NCI-H2196 treated with DMSO at 0.1 percent for 48 hours (cell line): ENCODE data around the gene PDE4DIP.
"Not testable (repeated sequence)": the region's sequence is repeated elsewhere in the genome, so short reads cannot be mapped to it uniquely, and the experiment has no call there.

Experiments
- DNase-seq: peaks from one replicate; lab custom pipeline; 2025; ENCODE audit not compliant: unreplicated experiment; lab: John Stamatoyannopoulos, UW

The PDE4DIP gene

DNA sequence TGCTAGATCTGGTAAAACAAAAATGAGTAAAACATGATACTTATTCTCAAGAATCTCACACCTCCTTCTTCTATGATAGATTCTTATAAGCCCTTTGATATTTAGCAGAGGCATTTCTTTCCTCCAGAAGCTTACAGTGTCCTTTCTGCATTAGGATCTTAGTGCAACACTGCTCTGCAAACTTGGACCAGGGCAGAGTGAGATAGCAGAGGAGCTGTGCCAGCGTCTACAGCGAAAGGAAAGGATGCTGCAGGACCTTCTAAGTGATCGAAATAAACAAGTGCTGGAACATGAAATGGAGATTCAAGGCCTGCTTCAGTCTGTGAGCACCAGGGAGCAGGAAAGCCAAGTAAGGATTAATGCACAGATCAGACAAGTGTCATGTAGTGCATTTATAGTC lies 124.5 kb downstream of the PDE4DIP start:
- DNase-seq, result not testable (repeated sequence)

DNA sequence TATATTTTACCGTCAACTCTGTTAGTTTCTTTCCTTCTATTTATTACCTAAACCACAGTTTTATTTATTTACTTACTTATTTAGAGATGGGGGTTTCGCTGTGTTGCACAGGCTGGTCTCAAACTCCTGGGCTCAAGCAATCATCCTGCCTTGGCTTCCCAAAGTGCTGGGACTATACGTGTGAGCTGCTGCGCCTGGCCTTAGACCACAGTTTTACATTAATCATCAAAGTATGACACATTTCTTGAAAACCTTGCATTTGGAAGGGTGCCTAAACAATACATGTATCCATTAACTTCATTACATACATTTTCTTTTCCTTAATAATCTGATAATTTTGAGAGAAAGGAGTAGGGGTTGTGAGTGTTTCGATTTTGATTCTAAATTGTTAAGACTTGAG lies 124.9 kb downstream of the PDE4DIP start:
- DNase-seq, result not testable (repeated sequence)

DNA sequence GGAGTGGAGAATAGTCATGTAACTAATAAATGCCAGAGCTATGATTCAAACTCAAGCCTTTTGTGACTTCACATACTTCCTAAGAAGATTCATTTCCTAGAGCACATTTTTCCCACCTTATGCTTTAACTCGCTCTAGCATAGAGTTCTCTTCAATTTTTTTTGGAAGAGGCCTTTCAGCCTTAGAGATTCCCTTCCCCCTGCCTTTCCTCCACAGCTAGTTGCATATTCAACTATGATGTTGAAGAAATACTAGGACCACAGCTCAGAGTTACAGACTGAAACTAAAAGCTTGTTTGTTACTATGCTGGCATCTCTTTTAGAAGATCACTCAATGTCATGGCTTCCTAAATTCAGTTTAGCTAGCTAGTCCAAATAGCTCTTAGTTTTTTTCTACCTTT lies 131.2 kb downstream of the PDE4DIP start:
- DNase-seq, result not testable (repeated sequence)

DNA sequence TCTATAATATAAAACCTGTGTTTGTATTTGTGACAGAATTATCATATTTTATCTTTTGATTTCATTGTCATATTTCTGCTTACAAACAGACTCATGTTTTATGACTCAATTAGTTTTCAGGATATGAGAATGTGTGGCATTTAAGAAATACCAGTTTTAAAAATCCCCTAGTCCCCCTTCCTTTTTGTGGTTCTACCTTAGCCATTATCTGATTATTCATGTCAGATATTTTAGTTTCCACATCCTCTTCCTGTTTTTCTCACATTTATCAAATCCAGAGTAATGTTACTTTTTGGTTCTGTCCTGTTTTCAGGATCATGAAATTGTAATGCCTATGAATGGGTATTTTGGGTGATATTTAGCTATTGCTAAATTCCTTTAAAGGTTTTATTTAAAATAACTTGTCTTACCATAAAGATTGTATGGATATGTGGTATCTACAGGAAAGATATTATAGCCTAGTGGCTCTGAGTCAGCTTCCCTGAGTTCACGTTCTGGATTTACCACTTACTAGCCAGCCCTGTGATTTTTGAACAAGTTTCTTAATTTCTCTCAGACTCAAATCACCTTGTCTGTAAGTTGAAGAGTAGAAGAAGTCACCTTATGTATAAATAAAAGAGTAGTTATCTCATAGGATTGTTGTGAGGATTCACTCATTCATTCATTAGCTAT lies 131.8 kb downstream of the PDE4DIP start:
- not testable (repeated sequence) for DNase-seq

DNA sequence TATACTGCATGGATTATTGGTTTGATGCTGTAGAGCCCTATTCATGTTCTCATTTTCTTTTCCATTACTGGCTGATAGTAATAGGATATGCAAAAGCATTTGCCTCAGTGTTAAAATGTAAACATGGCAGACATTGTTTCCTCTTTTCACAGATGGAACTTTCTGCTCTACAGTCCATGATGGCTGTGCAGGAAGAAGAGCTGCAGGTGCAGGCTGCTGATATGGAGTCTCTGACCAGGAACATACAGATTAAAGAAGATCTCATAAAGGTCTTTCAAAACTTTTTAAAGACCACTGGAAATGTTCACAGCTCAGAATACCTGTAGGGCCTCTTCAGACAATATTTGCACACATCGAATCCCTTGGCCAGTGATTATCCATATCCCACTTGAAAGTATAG lies 133.6 kb downstream of the PDE4DIP start:
- not testable (repeated sequence) for DNase-seq

DNA sequence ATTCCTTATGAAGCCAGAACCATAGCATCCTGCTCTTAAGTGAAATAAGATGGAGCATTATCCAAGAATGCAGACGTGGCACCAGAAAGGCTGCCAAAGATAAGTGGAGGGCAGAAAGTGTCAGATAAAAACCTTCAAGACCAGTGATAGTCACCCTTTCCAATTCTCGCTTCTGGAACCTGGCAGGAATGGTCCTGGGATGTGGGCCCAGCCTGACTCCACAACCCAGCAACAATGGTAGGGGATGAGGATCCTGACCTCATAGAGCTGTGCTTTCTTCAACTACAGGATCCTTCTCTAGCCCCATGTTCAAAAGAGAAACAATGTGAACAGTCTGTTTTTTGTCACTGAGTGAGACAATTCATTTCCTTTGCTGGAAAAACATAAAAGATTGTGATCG lies 145.2 kb downstream of the PDE4DIP start:
- DNase-seq, result not testable (repeated sequence)

DNA sequence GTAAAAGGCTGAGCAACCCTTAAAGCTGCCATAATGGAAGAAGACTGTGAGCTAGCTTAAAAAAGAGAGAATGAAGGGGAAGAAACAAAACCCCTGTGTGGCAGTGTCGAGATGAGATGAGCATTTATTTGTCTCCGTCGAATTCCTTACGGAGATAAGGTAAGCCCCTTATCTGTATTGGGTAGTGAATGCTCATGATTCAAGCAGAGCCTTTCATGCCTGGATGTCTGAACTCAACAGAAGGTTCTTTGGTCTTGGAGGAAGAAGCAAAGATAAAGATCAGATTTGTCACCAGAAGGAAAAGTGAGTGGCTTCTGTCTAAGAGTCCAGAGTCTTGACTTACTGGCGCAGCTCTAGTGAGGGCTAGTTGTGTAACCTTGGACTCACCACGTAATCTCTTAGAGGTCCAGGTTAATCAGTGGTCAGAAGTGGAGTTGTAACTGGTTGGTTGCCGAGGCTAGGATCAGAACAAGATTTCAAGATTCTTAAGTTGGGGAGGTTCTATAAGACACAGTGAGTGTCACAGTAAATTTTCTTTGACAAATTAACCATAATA lies 146.1 kb downstream of the PDE4DIP start:
- not testable (repeated sequence) for DNase-seq

DNA sequence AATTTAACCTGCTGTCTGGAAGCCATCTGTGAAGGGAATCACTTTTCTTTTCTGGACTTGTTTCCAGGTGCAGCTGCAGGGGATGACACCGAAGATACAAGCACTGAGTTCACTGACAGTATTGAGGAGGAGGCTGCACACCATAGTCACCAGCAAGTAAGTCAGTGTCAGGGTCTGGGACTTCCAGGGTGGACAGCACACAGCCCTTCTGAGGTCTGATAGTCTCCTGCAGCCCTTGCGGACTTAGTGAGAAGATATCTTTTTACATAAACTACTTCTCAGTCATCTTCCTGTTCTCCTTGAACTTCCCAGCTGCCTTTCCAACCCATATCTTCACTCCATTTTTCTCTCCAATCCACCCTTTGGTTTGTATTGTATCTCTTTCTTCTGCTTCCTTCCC lies 147.6 kb downstream of the PDE4DIP start:
- not testable (repeated sequence) for DNase-seq

DNA sequence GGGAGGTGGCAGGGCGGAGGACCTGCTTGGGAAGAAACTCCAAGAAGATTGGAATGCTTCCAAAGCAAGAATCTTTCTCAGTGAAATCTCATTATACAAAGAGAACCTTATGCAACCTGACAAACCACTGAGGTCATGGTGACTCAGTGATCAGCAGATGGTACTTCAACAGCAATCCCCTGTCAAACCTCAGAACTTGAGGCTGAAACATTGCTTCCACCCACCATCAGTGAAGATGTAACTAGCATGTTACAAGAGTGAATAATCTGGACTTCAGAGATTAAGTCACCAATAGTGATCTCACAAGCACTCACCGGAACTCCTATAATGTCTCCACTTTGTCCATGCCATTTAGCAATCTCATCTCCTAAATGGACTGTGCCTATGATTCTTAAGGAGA lies 148.1 kb downstream of the PDE4DIP start:
- DNase-seq, result not testable (repeated sequence)

DNA sequence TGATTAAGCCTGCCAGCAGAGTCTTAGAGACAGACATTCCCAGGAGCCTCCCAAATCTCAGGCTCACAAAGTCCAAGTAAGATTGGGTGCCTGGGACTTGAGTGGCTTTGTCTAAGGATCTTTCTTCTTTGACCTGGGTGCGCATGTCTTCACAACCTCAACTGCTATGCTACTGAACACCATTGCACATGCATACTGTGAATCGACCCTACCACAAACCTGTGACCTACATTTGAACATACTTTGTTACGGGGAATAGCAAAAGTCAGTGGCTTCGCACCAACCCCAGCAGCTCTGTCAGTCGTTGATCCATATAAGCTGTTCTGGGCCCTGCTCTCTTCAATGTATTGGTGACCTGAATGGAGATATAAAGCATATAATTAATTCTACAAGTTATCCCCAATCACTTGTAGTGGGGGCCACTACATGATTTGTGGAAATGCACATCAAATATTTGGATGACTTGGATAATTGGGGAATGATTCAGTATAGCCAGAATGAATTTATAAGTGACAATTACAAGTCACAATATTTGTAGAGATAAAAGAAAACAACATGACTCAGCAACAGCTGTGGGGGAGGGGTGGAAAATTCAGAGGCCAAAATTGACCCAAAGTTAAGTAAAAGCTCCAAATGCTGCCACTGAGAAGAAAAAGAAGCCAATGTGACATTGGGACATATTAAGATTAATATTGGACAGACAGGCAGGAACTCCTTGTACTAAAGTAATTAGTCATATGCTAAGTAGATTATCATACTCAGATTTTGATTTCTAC lies 152.4 kb downstream of the PDE4DIP start:
- DNase-seq, result not testable (repeated sequence)

DNA sequence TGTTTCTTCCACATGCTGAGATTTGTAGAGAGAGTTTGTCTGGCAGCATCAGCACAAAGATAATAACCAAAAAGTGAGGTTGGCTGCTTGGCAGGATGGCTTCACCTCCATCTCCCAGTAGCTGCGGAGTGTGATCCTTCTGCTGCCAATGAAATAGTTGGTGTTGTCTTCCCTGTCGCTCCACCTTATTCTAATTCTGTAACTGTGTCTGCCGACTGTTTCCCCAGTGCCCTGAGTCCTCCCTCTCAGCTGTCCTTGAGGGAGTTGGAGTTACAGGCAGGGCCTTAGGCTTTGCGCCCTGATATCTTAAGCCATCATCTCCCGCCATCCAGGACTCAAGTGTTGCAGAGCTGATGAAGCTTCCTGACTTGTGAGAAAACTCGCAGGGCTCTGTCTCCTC lies 153.2 kb downstream of the PDE4DIP start:
- not testable (repeated sequence) for DNase-seq

DNA sequence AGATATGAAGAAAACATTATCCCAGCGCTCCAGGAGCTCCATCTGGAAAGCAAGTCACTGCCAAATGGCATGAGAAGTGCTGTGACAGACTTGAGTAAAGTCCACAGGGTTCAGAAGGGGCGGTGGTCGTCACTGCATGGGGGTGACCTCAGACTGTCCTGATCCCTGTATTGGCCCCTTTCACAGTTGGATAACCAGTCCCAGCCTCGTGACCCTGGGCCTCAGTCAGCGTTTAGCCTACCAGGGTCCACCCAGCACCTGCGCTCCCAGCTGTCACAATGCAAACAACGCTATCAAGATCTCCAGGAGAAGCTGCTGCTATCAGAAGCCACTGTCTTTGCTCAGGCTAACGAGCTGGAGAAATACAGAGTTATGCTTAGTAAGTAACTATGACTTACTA lies 158.4 kb downstream of the PDE4DIP start:
- not testable (repeated sequence) for DNase-seq

DNA sequence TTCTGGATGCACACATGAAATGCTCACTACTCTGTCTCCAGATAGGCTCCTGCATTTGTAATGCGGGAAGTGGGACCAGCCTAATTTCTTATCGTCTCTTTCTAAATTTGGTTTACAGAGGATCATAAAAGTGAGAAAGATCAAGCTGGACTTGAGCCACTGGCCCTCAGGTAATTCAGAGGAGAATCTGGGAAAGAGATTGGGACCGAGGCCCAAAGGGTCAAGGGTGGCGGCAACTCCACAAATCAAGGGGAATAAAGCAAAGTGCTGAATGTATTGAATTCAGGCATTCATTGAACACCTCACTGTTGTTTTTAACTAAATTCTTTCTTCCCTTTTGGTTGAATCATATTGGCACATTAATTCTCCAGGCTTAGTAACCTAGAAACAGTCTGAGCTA lies 164.1 kb downstream of the PDE4DIP start:
- DNase-seq, result not testable (repeated sequence)

DNA sequence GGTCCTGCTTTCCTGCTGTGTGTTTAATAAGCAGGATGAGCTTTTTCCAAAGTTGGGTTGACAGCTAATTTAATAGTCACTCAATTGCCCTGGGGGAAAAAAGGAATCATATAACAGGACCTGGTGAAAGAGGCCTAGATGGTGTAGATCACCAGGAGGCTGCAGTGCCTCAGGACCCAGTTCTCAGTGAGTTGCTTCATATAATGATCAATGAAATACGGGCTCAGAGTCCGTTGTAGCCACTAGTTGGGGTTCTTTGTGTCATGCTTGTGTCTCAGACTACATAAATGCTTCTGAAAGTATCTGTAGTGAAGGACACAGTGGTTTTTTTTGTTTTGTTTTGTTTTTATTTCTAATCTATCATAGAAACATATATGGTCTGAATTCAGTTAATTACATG lies 164.5 kb downstream of the PDE4DIP start:
- not testable (repeated sequence) for DNase-seq

DNA sequence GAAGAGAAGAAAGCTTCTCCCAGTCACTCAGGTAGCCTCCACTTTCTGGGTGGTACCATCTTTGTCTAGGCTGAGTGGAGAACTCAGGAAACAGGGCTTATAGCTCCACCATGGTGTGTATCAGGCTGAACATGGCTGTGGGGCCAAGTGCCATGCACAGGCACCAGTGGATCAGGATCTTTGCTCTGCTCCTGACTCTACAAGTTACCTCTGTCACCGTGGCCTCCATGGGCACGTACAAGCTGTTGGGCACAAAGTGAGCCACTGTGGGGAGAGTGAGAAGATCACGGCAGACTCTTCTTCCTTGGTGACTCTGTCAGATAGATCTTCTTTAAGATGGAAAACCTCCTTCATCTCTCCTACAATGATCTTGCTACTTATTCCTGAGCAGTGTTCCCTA lies 165.5 kb downstream of the PDE4DIP start:
- not testable (repeated sequence) for DNase-seq

DNA sequence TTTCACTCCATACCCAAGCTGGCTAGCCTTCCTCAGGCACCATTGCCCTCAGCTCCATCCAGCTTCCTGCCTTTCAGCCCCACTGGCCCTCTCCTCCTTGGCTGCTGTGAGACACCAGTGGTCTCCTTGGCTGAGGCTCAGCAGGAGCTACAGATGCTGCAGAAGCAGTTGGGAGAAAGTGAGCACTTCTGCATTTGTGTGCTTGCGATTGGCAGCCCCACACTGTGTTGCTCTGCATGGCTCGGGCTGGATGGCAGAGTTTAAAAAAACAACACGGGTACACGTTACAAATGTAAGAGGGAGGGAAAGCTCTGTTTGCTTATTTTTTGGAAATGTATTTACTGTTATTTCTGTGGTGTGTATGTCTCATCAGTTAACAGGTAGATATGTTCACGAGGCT lies 168.4 kb downstream of the PDE4DIP start:
- not testable (repeated sequence) for DNase-seq

DNA sequence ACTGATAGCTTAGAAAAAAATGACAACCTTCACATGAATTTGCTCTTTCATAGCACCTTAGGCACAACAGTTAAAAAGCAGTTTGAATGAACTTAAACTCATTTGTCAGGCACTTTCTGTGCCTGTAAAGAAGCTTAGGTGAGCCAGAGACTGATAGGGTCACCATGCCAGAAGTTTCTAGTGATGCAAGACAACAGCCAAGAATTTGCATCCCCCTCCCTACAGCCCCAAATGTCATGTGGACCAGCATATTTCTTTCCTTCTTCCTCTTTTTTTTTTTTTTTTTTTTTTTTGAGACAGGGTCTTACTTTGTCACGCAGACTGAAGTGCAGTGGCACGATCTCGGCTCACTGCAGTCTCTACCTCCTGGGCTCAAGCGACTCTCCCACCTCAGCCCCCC lies 169.3 kb downstream of the PDE4DIP start:
- DNase-seq, result not testable (repeated sequence)

DNA sequence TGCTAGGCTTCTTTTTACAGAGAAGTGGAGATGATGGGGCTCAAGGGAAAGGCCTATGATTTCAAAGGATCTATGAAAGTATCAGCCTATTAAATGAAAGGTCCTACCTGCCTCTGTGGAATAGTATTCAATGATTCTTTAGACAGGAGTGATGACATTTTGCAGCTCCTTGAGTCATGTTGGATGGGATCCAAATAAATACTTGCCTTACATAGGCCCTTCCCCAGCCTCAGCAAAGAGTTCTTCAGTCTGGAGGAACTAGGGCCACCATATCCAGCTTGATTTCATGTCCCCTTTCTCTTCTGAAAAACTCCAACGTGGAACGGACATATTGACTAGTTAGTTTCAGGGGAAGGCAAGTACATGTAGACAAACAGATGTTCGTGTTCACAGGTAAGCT lies 171.3 kb downstream of the PDE4DIP start:
- not testable (repeated sequence) for DNase-seq

DNA sequence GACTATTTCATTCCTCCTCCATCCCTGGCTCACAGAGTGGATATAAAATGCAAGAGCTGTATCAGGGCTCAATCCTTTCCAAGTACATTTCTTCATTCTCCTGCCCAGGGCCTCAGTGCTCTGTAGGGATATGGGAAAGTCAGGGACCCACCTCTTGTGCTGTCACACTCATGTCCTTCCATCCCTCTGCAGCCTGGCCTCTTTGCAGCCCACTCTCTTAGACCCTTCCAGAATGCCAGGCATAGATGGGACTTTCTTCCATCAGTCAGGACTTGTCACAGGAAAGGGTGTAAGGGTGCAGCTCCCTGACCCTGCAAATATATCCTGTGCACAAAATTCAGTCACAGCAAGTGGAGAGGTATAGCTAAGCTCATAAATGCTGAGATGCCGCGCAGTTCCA lies 172.4 kb downstream of the PDE4DIP start:
- not testable (repeated sequence) for DNase-seq

DNA sequence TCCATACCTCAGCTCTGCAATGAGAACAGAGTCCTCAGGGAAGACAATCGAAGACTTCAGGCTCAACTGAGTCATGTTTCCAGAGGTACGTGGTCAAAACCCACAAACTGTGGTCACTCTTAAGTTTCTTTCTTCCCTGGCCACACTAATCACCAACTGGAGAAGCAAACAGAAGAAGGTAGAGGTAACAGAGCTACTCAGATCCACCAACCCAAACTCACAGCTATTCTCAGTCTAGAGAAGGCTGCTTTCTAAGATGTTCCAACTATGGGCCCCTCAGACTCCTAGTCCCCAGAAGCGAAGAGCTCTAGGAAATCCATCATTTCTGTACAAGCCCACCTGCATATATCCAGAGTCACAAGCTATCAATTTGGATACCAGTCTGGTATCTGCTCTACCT lies 174.3 kb downstream of the PDE4DIP start:
- not testable (repeated sequence) for DNase-seq

DNA sequence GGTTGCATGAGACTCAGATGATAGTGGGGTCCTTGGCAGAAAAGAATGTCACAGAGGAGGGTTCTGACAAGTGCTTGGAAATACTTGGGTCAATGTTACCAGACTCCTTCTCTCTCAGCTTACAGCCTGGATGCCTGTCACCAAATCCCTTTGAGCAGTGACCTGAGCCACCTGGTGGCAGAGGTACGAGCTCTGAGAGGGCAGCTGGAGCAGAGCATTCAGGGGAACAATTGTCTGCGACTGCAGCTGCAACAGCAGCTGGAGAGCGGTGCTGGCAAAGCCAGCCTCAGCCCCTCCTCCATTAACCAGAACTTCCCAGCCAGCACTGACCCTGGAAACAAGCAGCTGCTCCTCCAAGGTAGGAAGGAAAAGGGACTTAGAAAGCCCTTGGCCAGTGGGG lies 180.1 kb downstream of the PDE4DIP start:
- not testable (repeated sequence) for DNase-seq

DNA sequence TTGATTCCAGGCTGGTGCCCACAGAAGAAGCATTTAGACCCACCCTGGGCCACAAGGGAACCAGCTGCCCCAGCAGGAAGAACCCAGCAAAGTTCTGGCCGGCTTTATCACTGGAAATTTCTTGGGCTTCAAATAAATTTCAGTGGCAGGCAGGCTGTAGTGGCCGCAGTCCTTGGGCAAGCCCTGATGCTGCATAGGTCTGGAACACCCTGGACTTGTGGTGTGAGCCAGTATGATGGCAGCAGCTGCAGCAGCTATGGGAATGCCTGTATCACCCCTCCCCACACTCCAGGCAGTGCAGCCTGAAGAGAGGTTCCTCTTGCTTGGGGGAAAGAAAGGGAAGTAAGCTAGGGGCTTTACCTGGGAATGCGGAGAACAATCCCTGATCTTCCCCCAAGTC lies 189.7 kb downstream of the PDE4DIP start:
- DNase-seq, result not testable (repeated sequence)
